ENCODE data around the gene PITPNM3.

DNA sequence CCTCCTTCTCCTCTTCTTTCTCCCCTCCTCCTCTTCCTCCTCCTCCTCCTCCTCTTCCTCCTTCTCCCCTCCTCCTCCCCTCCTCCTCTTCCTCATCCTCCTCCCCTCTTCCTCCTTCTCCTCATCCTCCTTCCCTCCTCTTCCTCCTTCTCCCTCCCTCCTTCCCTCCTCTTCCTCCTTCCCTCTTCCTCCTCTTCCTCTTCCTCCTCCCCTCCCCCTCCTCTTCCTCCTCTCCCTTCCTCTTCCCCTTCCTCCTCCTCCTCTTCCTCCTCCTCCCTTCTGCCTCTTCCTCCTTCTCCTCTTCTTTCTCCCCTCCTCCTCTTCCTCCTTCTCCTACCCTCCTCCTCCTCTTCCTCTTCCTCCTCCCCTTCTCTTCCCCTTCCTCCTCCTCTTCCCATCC, 5.1 kb upstream of the PITPNM3 start:
- no peak for TF ChIP-seq POLR2AphosphoS5 (IDR thresholded peaks at IDR 0.05; ENCODE audit: low read depth, low read length)
- TF ChIP-seq EP300 (IDR thresholded peaks at IDR 0.05; ENCODE audit: borderline replicate concordance in 1 of 2, low read depth in 2 of 2, low read length in 2 of 2): no peak
- TF ChIP-seq SP1 (IDR thresholded peaks at IDR 0.05; ENCODE audit: low read depth, low read length): no peak
